GM21576 (cell line): ENCODE measurements around the gene FAM83D.

Source experiments
- ATAC-seq: cut with Tn5 transposase; IDR thresholded peaks from one replicate; pipeline ENCODE4 v1.9.1; 2021; ENCODE audit warnings: mild to moderate bottlenecking, moderate library complexity; ENCODE audit not compliant: unreplicated experiment

FAM83D gene

DNA sequence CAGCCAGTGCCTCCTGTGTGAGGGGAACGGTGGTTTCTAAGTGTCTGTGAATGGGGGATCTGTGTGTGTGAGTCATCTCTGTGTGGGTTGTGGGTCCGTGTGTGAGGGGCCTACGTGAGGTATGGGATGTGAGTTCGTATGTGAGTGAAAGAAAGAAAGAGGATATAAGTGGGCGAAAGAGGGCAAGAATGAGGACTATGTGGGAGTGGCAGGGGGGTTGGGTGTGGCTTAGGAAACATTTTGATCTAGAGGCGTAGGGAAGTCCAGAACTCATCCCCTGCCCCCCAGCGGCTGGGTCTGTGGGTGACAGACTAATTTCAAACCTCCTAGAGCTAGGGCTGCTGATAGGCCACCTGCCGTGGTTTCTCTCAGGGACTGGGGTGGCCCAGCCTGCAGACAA is 71.4 kb downstream of the FAM83D start:
- ATAC-seq: peak; percentile 87

DNA sequence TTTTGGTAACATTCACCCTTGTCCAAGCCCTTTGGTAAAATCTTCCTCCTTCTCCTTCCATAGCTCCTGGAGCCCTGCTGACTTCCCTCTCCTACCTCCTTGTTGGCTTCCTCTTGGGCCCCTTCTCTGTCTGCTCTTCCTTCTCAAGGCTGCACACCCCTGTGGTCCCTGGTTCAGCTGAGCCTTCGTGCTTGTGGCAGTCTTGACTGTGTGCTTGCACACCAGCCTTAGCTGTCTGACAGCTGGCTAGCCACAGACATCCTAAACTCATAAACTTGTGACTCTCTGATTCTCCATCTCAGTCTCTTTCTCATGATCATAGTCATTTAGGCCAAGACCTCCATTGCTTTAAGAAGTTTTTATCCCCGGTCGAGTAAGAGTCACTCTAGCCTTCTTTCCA is 73.0 kb downstream of the FAM83D start:
- ATAC-seq: no peak

DNA sequence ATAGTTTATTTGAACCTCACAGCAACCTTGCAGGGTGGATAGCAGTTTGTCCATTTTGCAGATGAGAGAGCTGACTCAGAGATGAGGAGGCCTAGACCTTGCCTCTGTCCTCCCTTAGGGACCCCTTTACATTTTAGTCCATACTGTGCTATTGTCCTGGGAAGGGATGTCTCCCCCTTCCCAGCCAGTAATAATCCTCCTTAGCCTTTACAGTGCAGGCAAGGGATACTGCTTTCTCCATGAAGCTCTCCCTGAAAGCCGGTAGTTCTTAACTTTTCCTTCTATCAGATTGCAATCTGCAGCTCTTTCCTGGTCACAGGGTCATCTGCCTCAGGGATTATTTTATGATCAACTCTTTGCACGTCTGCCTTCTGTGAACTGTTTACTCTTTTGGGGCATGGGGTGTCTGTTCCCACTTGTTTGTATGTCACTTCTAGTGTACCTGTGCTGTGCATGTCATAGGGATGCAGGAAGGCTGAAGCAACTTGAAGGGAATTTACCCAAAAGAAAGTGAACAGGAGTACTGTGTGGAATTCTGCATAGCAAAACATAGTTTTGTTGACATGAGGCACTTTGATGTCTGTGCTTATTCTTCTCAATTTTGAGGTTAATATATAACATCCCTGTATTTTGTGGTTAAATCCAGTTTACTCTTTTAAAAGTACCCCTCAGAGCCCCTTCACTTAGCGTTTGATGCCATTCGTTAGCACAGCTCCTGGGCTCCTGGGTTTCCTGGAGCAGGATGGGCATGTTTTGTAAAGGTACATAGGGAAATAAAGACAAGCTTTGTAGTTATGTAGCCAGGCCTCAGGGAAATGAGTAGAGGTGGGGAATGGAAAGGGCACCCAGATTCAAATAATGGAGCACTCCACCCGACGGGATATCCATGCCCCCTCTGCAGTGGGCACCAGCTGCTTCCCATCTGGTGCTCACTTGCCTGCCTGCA is 74.0 kb downstream of the FAM83D start:
- ATAC-seq: no peak
